Left cardiac atrium (tissue), 4 donors: ENCODE results near the gene SCAMP4. TPM values are rescaled to one million over a fixed set of nuclear protein-coding genes. Genes with fewer than 3 reads are reported as not detected.

Source experiments
- ATAC-seq, 2 donors: fragments of 200-7000 bp; cut with Tn5 transposase; one replicate each; pipeline ENCODE4 v1.9.1; 2020; ENCODE audit warnings: mild to moderate bottlenecking in 2 of 2, moderate library complexity in 2 of 2
- DNase-seq: peaks from one replicate; pipeline ENCODE4 v3.0.0-alpha.2; 2020
- intact Hi-C, 2 donors: fragments of 100-400 bp; cut with DNase I; formaldehyde crosslinking; loops; one replicate each; pipeline versions ENCODE4 v1.14.1 to v1.15.1; 2022 to 2023
- total RNA-seq, 2 donors: library from RNA; stranded (reverse); fragmentation: NEBNext Ultra II Directional; extraction: Animal tissue kit (Norgen Biotek cat#: 25700); gene quantifications; one replicate each; pipeline ENCODE4 v1.2.1, GENCODE V29; 2021
- donor health status: DM: no; HTN: yes; CAD: no.
- donor health status: DM: no; HTN: yes; CAD: no; lungs with severe emphysema.
- donor health status: DM: yes; HTN: yes; CAD: no.
- donor health status: Dilated cardiomyopathy.

SCAMP4 gene
- total RNA-seq, 2 donors from 2014 or later, result 21.4 to 22.8 TPM

GRCh38 chr19:1947651-1948209, 42.5 kb downstream of the SCAMP4 start:
- DNase-seq (no peak), ATAC-seq (no peak)
- intact Hi-C loops, result no loop called here

- intact Hi-C loops, result no loop called here
- DNase-seq, result no peak
- ATAC-seq, result no peak
These were observed 44.3 kb downstream of the SCAMP4 start for GRCh38 chr19:1949304-1950101.

GRCh38 chr19:1950640-1951039, 45.4 kb downstream of the SCAMP4 start:
- intact Hi-C loops, result no loop called here
- DNase-seq (no peak), ATAC-seq (no peak)

- DNase-seq (no peak), ATAC-seq (no peak)
- intact Hi-C loops, result no loop called here
These were observed 47.4 kb downstream of the SCAMP4 start for GRCh38 chr19:1952635-1953034.

GRCh38 chr19:1953037-1953436, 47.8 kb downstream of the SCAMP4 start:
- intact Hi-C loops, result no loop called here
- ATAC-seq, result no peak

GRCh38 chr19:1953441-1954094, 48.4 kb downstream of the SCAMP4 start:
- DNase-seq (no peak), ATAC-seq (no peak)
- intact Hi-C loops, result no loop called here

More at GRCh38 chr19:1953037-1953436, 47.8 kb downstream of the SCAMP4 start:
- no peak for DNase-seq

- ATAC-seq (no peak), DNase-seq (no peak)
- intact Hi-C loops, result no loop called here
These were observed 49.3 kb downstream of the SCAMP4 start for GRCh38 chr19:1954532-1954933.

- no peak for ATAC-seq
- DNase-seq, result no peak
- intact Hi-C loops, result loop anchor here in 1 of 2 donors (5.0 kb wide), 1 partner anchor 42 kb away; no protein-coding TSS in a partner anchor
These were observed 50.2 kb downstream of the SCAMP4 start for GRCh38 chr19:1955171-1956121.

GRCh38 chr19:1956122-1956494, 50.9 kb downstream of the SCAMP4 start:
- no peak for ATAC-seq
- no peak for DNase-seq
- intact Hi-C loops, result loop anchor here in 1 of 2 donors (5.0 kb wide), 1 partner anchor 41 kb away; no protein-coding TSS in a partner anchor

- intact Hi-C loops, result loop anchor here in 1 of 2 donors (5.0 kb wide), 1 partner anchor 40 kb away; no protein-coding TSS in a partner anchor
- DNase-seq (no peak), ATAC-seq (peak; percentile 14 to 70)
These were observed 51.8 kb downstream of the SCAMP4 start for GRCh38 chr19:1956868-1957492.

- DNase-seq, result no peak
- intact Hi-C loops, result loop anchor here in 1 of 2 donors (5.0 kb wide), 1 partner anchor 40 kb away; no protein-coding TSS in a partner anchor
- ATAC-seq, result peak in 1 of 2 donors; percentile 21
These were observed 52.5 kb downstream of the SCAMP4 start for GRCh38 chr19:1957562-1958248.

GRCh38 chr19:1959928-1960589, 54.9 kb downstream of the SCAMP4 start:
- intact Hi-C loops, result loop anchor here in 1 of 2 donors (5.0 kb wide), 1 partner anchor 37 kb away; no protein-coding TSS in a partner anchor
- ATAC-seq (no peak), DNase-seq (no peak)

GRCh38 chr19:1961000-1961883, 56.0 kb downstream of the SCAMP4 start:
- intact Hi-C loops, result no loop called here
- no peak for ATAC-seq
- no peak for DNase-seq

GRCh38 chr19:1962674-1963073, 57.5 kb downstream of the SCAMP4 start:
- intact Hi-C loops, result no loop called here
- DNase-seq (no peak), ATAC-seq (no peak)

GRCh38 chr19:1967087-1967608, 61.9 kb downstream of the SCAMP4 start:
- ATAC-seq, result no peak
- DNase-seq, result no peak
- intact Hi-C loops, result no loop called here
